T-helper 2 cell (primary cell): ENCODE results near the gene ARFGAP2.

Experiments used
- DNase-seq, 5 experiments: peaks; one replicate each; pipeline versions ENCODE4 v3.0.0 to v3.0.0-alpha.2; 2012 to 2022

Gene ARFGAP2

DNA sequence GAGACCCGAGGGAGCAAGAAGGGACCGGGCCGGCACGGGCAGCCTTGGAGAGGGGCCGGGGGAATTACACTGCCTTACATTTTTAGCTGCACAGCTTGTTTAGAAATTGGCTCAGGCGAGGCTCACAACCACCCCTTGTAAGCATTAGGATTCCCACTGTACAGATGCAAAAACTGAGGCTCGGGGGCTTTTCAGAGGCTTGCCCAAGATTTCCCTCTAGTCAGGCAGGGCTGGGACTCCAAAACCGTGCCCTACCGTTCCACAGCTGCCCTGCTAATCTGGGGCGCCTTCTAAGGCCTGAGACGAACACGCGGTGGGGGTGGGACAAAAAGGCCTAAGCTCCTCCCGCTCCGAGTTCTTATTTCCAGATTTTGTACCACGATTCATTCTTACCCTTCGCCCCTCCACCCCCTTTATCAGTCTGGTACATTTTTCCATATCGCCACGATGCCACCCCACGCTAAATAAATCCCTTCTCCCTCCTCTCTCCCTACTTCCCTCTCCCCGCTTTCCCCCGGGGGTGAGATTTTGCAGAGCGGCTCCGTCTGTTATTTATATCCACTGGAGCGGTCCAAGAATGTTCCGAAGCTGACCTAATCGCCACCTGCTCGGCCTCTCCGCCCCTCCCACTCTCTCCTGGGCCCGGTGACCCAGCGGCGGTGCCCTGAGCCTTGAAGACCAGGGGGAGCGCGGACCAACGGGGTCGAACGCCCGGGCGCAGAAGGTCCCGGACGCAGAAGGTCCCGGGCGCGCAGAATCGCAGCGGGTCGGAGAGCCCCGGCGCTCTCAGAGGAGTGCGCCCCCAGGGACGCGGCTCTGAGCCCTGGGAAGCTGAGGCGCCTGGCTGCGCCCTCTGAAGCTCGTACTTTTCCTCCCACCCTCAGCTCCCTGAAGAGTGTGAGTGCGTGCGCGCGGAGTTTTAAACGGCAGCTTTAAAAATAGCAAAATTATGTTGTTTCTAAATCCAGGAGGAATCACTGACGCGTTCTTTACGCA lies 10.3 kb upstream of the ARFGAP2 start:
- DNase-seq, result peak in 4 of 5 experiments; percentile 9 to 68 (median 25)

DNA sequence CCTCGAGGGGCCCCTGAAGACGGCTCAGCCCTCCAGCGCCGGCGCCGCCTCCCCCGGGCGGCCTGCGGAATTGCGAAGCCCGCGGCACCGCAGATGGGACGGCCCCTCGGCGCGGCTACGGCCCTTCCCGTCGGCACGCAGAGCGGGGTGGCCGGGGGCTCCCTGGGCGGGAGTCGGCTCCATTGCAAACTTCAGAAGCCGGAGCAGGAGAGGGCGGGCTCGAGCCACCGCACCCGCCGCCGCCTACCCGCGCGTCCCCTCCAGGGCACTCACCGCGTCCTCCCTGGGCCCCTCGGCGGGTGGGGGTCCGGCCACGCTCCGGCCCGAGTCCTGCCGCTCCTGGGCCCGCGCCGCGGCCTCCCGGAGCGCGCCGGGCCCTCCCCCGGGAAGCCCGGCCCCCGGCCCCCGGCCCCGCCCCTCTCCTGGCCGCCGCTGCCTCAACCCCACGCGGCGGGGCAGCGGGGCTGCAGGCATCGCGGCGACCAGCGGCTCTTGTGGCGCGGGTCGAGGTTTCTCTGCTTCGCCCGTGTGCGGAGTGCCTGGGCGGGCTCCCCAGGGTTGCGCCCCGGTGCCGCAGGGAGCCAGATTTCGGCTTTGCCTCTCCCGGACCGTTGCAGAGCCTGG lies 9.5 kb upstream of the ARFGAP2 start, which contains the start of gene PACSIN3:
Gene PACSIN3, minus strand, starts transcription at position 359 of the 624 bp plus-strand sequence. CDS start 3,707 bp downstream, outside the sequence.
- peak in 3 of 5 experiments; percentile 32 to 33 (median 33) for DNase-seq

DNA sequence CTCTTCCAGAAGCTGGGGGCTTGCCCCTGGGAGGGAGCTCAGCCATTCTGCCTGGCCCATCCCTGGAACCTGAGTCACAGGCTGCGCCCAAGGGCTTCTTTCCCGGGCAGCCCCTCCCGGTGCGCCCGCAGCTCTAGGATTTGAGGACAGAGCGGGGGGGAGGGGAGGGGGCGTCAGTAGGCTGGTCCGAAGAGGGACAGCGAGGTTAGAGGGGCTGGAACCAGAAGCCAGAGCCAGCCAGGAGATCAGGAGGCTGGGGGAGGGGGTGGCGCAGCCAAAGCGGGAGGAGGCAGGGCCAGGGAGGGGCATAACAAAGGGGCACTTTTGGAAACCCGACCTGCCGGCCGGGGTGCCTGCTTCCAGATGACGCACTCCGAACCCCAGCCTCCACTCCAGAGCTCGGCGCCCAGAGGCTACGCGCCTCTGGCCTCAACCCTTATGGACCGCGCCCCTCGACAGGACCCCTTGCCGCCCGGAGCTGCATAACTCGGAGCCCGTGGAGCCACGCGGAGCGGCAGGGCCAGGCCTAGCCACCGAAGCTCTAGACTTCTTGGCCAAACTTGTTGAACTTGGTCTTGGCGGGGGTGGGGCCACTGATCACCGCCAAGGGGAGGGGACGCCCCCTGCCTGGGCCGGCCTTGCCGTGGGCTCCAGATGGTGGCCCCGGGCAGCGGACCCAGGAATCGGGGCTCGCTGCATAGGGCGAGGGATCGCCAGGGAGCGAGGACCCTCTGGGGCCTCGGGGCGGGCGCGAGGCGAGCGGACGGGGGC lies 8.8 kb upstream of the ARFGAP2 start:
- no peak for DNase-seq

DNA sequence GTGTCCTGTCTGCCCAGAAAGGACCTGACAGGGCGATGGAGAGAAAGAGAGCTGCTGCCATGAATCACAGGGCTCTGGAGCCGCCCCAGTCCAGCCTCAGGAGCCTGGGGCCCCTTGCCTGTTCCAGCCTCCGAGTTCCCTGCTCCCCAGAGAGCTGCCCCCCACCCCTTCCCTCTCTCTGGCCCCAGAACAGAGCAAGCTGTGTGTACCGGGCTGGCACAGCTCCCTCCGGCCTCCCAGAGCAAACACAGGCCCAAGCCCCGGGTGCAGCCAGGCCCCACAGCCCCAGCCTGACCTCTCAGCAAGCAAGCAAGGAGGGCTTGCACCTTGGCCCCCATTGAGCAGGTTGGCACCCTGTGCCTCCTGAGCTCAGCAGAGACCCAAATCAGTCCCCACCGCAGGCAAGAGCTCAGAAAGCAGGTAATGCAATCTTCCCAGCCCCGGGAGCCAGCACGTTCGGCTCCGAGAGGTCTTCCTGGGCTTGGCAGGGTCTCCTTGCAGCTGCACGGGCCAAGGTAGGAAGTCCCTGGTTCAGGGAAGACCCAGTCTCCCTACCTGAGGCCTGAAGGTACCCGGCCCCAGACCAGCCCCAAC lies 8.1 kb upstream of the ARFGAP2 start:
- DNase-seq, result no peak

DNA sequence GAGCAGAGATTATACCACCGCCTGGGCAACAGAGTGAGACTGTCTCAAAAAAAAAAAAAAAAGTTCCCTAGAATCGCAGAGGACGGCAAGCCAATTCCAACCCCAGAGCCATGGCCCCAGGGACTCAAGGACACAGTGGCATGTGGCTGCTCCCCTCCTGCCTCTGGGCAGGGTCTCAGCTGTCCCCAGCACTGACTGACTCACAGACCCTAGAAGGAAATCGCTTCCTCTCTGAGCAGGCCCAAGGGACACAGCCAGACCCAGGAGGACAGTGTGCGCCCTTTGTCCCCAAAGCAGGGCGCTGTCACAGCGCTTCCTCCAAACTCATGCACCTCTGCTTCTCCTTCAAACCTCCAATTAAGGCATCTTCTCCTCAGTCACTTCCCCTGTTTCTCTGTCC lies 7.3 kb upstream of the ARFGAP2 start:
- DNase-seq, result no peak

DNA sequence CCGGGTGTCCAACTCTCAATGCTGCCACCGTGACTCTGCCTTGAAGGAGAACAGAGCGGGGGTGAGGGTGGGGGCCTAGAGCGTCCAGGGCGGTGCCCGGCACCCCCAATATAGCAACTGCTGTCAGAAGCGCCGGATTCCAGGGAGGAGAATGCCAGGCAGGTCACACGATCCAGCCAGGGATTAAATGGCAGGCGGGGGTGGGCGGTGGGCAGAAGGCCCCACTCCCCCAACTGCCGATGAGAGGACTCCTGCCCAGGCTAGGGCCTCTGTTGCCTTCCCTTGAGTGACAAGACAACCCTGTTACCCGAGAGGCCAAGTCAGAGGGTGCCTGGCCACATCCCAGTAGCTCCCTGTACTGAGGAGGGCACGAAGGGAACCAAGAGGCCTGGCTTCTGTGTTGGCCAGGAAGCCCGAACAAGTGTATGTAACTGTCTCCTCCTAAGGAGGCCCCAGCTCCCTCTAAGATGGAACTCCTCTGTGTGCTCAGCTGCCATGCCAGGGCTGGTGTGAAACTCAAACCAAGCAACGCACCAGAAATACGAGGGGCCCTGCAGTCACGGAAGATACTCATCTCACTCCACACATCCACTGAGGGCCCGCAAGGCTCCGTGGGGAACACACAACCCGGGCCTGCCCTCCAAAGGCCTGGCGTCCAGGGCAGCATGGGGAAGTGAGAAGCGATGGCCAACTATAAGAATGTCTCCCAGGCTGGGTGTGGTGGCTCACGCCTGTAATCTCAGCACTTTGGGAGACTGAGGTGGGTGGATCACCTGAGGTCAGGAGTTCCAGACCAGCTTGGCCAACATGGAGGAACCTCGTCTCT lies 6.6 kb upstream of the ARFGAP2 start:
- no peak for DNase-seq

DNA sequence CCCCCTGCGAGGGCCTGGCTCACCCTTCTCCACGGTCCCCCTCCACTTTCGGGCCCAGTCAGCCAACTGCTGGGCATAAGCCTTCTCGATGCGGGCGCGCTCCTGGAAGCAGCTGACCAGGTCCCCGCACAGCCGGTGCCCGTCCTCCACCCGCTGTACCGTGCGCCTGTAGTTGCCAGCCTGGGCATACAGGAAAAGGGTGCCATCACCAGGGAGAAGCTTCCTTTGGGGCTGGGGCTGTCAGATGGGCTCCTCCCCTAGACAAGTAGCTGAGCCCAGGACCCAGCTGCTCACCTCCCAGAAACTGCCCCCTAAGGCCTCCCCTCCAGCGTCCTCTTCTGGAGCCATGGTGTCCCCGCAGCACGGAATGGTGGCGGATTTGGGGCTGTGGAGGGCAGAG lies 5.7 kb upstream of the ARFGAP2 start:
- no peak for DNase-seq

DNA sequence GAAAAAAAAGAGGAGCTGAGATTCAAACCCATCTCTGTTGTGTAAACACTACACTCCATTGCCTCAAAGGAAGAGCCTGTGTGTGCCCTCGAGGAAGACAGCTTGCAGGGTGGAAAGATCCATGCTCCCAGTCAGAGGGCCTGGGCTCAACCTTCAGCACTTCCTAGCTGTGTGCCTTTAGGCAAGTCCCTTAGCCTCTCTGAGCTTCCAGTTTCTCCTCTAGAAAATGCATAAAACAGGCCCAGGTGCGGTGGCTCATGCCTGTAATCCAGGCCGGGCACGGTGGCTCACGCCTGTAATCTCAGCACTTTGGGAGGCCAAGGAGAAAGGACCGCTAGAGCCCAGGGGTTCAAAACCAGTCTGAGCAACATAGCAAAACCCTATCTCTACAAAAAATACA lies 4.6 kb upstream of the ARFGAP2 start:
- no peak for DNase-seq

DNA sequence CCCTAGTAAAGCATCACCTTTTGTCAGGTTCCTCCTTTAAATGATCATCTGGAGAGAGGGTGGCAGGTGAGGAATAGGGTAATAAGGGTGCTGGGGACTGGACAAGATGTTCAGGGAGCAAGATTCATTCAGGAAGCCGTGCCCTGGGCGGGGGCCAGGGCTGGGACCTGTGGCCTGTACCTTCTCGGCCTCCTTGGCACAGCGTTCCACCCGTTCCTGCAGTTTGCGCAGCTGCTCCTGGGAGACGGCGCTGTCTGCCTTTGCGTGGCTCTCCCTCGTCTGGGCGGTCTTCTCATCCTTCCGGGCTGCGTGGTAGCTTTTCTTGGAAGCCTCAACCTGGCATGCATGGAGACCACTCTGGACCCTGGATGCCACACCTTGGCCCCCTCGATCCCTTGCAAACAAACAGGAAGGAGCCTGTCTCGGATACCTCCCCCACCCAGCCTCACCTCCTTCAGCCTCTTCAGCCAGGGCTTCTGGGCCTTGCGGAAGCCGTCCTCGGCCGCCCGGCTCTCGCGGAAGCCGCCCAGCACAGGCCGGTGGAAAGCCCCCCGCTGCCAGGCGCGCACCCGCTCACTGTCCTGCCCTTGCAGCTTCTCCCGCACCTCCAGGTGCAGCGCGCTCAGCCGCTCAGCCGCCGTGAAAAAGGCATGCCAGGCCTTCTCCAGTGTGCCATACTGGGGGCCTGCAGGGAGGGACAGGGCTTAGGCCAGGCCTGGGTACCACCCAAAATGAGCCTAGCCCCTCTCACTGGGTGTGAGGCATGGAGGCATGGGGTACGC lies 3.5 kb upstream of the ARFGAP2 start:
- no peak for DNase-seq

DNA sequence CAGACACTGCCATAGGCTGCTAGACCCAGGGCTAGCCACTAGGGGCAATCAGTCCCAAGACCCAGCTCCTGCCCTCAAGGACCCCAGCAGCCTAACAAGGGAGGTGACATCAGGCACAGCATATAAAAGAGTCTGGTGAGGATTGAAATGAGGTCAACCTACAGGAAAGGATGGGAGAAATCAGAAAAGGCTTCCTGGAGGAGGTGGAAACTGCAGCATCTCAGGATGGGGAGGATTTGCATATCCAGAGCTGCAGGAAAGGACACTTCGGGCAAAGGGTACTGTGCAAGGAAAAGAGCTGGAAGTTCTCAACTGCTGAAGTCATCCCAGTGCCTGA lies 2.9 kb upstream of the ARFGAP2 start:
- peak in 1 of 5 experiments; percentile 75 for DNase-seq

DNA sequence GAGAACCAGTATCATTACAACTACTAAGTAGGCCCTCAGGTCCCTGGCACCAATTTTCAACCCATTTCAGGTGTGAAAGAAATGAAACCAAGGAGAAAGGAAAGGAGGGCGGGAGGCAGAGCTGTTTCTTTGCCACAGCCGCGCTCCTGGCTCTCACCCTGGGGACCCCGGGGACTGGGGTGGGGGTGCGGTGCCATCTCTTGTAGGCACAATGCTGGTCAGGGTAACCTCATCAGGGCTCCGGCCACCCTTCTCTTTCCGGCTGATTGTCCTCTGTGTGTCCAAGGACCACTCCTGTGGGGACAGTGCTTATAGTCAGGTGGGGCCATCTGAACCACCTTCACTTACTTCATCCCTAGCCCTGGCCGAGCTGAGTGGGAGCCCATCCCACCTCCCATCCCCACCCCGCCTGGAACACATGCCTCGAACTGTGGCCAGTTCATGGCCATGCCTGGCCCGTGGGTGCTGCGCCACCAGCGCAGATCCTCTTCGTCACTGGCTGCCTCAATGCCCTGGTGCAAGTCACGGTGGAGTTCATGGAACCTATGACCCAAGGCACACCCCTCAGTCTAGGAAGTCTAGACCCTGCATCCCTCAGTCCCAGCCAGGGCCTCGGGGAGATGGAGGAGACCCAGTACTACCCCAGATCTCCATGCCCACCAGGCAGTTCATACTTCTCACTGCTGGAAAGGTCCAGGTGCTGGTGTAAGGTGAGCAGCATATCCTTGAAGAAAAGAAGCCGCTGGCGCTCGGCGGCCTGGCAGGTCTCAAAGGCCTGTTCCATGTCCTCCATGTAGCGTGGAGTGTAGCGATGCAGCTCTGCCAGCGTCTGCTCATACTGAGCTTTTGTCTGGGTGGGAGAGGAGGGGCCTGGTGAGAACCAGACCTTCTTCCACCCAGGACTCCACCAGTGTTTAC lies 2.3 kb upstream of the ARFGAP2 start:
- DNase-seq, result no peak

DNA sequence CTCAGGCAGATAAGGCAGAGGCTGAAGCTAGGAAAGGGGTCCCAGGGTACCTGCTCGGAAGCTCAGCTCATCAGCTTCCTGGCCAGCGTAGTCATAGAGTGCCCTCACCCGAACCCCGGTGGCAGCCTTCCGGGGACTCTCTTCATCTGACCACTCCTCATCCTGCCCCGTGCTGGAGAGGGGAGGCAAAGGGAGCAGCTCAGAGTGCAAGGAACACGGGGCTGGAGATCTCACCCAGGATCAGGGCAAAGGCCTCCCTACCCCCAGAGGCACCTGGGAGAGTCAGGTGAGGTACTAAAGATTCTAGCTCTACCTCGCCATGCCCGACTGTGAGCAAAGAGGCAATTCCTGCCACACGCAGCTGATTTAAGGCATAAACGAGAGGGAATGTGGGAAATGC lies 1.6 kb upstream of the ARFGAP2 start:
- no peak for DNase-seq

DNA sequence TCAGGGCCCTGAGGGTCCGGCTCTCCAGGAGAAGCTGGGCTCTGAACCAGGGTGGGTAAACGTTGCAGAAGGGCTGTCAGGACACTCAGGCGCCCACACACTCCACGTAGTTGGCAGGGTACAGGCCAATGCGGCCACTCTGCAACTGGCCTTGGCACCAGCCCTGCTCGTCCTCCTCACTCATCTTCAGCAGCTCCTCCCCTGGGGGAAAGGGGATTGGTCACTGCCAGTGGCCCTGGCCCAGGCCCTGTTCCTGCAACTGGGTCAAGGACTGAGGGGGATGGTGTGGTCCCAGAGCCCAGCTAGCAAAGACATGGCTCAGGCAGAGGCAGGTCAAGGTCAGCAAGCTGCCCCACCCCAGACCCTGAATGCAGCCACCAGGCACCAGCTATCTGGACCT lies 1.2 kb upstream of the ARFGAP2 start:
- DNase-seq, result no peak

DNA sequence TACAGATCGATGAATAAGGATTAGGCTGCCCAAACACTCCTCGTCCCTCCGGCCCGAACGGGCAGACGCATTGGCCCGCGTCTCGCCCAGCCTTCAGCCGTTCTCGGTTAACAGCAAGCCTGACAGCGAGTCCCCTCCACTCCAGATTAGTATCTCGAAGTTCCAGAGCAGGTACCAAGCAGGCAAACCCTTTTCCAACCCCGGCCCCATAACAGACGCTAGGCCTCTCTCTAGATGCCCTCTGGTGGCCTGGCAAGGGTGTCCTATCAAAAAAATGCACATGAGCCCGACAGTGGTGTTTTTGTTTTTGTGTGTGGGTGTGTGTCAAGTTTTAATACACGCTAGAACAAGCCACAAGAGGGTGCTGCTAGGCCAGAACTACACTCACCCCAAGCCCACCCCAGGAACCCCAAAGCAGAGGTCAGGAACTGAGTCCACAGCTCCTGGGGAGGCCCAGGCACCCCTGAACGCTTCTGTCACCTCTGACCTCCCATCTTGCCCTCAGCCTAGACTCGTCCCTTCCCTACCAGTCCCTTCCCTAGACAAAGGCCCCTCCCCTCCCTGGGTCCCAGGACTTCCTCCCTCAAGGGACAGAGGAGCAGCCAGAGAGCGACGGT lies 658 bp upstream of the ARFGAP2 start:
- peak in 4 of 5 experiments; percentile 57 to 90 (median 68) for DNase-seq

DNA sequence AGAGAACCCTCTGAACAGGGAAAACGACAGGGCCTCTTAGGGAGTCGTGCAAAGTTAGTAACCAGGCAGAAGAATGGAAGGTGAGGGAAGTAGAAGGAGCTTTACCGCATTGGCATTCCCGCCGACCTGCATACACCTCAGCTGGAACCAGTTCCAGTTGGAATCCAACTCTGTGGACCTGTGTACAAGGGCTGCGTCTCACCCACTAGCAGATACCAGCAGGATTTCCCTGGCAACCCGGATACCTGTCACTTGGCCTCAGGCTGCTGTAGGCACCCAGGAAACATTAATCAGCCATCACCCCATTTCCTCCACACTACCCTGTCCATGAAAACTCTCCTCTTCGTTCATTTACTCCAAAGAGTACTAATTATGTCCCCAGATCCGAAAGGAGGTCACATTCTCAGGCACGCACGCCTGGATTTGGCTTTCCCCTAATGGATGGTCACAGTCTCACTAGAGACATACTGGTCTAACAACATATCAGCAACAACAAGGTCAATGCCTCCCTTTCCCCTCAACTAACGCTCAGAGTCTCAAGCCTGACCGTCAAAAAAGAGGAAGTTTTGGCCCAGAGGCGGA lies 842 bp downstream of the ARFGAP2 start:
- no peak for DNase-seq

DNA sequence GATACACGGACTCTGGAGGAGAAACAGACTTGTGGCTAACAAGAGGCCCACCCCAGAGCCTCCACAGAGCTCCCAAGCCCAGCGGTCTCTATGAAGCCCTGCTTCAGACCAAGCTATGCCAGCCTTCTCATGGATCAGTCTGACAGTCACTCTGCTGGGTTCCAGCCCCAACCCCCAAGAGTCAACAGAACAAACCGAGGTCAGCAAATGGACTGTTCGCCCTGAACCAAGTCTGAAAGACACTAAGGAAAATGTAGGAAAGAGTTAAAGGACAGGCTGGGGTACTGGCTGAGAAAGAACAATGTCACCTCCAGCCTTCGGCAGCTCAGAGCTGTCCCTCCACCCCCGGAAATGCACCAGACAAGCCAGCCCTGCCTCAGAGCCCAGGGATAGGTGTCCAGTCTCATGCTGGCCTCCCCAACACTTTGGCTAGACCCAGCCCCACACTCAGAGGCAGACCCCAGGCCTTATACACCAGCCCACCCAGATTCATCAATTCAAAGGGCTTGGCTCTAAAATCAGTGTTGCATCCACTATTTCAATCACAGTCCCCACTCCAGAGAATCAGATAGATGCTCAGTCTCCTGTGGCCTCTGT lies 3.8 kb downstream of the ARFGAP2 start:
- no peak for DNase-seq

DNA sequence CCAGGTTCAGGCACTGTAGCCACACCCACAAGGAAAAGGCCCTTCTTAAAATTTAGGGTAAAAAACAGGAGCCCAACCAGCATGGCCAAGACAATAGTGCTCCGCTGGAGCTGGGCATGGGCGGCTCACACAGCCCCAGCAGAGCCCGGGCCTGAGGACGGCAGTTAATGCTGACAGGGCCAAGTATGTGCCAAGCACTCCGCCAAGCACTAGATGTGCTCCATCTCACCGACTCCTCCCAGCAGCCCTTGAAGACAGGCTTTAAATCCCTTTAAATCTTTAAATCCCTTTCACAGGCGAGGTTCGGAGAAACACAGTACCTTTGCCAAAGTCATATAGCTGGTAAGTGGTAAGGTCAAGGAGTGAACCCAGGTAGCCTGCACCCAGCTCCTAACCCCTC lies 4.8 kb downstream of the ARFGAP2 start:
- DNase-seq, result no peak

DNA sequence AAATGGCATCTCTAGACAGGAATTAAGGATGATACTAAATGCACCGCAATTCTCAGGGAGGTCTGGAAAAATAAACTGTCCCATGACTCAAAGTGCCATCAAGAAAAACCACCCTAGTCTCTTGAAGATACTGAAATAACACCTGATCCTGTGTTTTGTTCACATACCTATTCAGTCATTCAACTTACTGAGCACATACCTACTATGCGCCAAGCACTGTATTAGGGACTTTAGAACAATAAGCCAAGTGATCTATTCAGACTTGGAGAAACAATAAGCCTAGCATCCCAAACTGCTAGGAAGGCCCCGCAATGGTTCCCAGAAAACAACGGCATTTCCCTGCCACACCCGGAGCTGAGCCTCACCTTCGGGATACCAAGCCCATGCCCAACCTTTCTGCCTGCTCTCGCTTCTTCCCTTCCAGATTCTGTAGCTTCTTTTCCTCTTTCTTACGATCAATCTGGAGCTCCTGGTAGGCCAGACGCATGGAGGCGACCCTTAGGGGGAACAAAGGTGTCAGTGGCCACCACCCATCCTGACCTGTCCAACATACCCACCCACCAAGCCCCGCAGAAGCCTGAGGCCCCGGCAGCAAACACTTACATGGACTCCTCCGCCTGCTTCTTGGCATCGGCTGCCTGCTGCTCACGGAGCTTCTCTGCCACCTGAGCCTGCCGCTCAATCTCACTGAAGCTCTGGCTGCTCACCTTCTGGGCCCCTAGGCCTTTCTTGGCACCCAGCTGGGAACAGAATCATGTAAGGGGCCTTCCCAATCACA lies 5.4 kb downstream of the ARFGAP2 start:
- no peak for DNase-seq
